Large intestine (tissue), 12 donors: Measurements from ENCODE around the gene SFI1. TPM values are rescaled to one million over a fixed set of nuclear protein-coding genes. Genes with fewer than 3 reads are reported as not detected.

Source experiments
- DNase-seq, 2 donors: peaks; one replicate each; pipeline versions ENCODE4 v3.0.0 to v3.0.0-alpha.2; 2013
- H3K27ac ChIP-seq: one replicate; pipeline ENCODE4 v1.5.1; 2013; ENCODE audit warnings: low read length
- H3K27me3 ChIP-seq: 2 replicates; pipeline ENCODE4 v1.6.1; 2013; ENCODE audit warnings: low read length; ENCODE audit not compliant: control insufficient read depth, insufficient read depth
- H3K36me3 ChIP-seq: 2 replicates; pipeline ENCODE4 v1.6.1; 2013; ENCODE audit warnings: low read length; ENCODE audit not compliant: control insufficient read depth, insufficient read depth
- H3K4me1 ChIP-seq: one replicate; pipeline ENCODE4 v1.6.1; 2013; ENCODE audit warnings: low read length; ENCODE audit not compliant: control insufficient read depth, insufficient read depth
- H3K4me3 ChIP-seq: one replicate; pipeline ENCODE4 v1.5.1; 2013; ENCODE audit warnings: low read length
- H3K9me3 ChIP-seq: one replicate; pipeline ENCODE4 v1.6.1; 2013; ENCODE audit warnings: mild to moderate bottlenecking, low read depth, low read length, moderate library complexity; ENCODE audit not compliant: control insufficient read depth
- WGBS: methylation state at CpG from one replicate; pipeline ENCODE4 v1.1.5; 2013; ENCODE audit warnings: low lambda C conversion rate; ENCODE audit not compliant: insufficient coverage; 5-methylcytosine and 5-hydroxymethylcytosine counted together
- long read RNA-seq, 11 donors: transcript quantifications; one replicate each; lab custom pipeline, GENCODE V29; 2026
- polyA plus RNA-seq: library from polyadenylated mRNA; unstranded; fragments of 120-200 nt; gene quantifications from one replicate; pipeline ENCODE4 v1.2.1, GENCODE V29; 2013

Gene SFI1
- polyA plus RNA-seq, result 83.1 TPM
- long read RNA-seq, donor 1, partial matches to known transcripts, result 48 of 50 reads
- long read RNA-seq, donor 1, other reads (novel, unspliced or antisense), result 0 of 50 reads
- long read RNA-seq, donor 2, transcript SFI1-221 (6 exons, 1,485 nt), result major isoform, 5 of 110 reads
- long read RNA-seq, donor 2, partial matches to known transcripts, result 102 of 110 reads
- long read RNA-seq, donor 2, other reads (novel, unspliced or antisense), result 0 of 110 reads
- long read RNA-seq, donor 3, full-length matches to known transcripts, result 9 of 216 reads
- long read RNA-seq, donor 3, partial matches to known transcripts, result 194 of 216 reads
- long read RNA-seq, donor 3, other reads (novel, unspliced or antisense), result 13 of 216 reads
- long read RNA-seq, donor 4, partial matches to known transcripts, result 0 of 2 reads
- long read RNA-seq, donor 4, other reads (novel, unspliced or antisense), result 0 of 2 reads
- long read RNA-seq, donor 5, partial matches to known transcripts, result 8 of 11 reads
- long read RNA-seq, donor 5, other reads (novel, unspliced or antisense), result 0 of 11 reads
- long read RNA-seq, donor 6, transcript SFI1-201 (5 exons, 1,453 nt), result major isoform, 9 of 23 reads
- long read RNA-seq, donor 6, partial matches to known transcripts, result 10 of 23 reads
- long read RNA-seq, donor 6, other reads (novel, unspliced or antisense), result 0 of 23 reads
- long read RNA-seq, donor 7, transcript SFI1-201 (5 exons, 1,453 nt), result major isoform, 5 of 5 reads
- long read RNA-seq, donor 7, partial matches to known transcripts, result 0 of 5 reads
- long read RNA-seq, donor 7, other reads (novel, unspliced or antisense), result 0 of 5 reads
- long read RNA-seq, donor 8, partial matches to known transcripts, result 11 of 35 reads
- long read RNA-seq, donor 8, other reads (novel, unspliced or antisense), result 15 of 35 reads
- long read RNA-seq, donor 9, transcript SFI1-201 (5 exons, 1,453 nt), result major isoform, 5 of 31 reads
- long read RNA-seq, donor 9, partial matches to known transcripts, result 12 of 31 reads
- long read RNA-seq, donor 9, other reads (novel, unspliced or antisense), result 11 of 31 reads
- long read RNA-seq, donor 10, full-length matches to known transcripts, result 10 of 32 reads
- long read RNA-seq, donor 10, partial matches to known transcripts, result 11 of 32 reads
- long read RNA-seq, donor 10, other reads (novel, unspliced or antisense), result 11 of 32 reads
- long read RNA-seq, donor 11, partial matches to known transcripts, result 5 of 9 reads
- long read RNA-seq, donor 11, other reads (novel, unspliced or antisense), result 0 of 9 reads

- WGBS, result no CpG with 5 or more reads among the region's 70 CpGs
- peak; percentile 88 to 94 for DNase-seq
- peaks cover 5% of the 10 kb centered on the region for H3K4me1 ChIP-seq
Measured at GRCh38 chr22:31496007-31496734, at the start of gene SFI1. TSS of gene SFI1 (plus strand) at chr22:31496536. CDS start at chr22:31508285, 11,749 bp downstream.

GRCh38 chr22:31446767-31447166 lies 49.6 kb upstream of the SFI1 start:
- H3K9me3 ChIP-seq, result no peaks in the 10 kb centered on the region
- peaks cover 63% of the 10 kb centered on the region for H3K36me3 ChIP-seq
- no peaks in the 10 kb centered on the region for H3K4me1 ChIP-seq
- DNase-seq, result no peak
- no peaks in the 10 kb centered on the region for H3K27me3 ChIP-seq
- 100% methylated on average over 2 of the region's 2 CpGs for WGBS
- H3K27ac ChIP-seq, result no peak overlapping the region
- H3K4me3 ChIP-seq, result no peak overlapping the region

More at GRCh38 chr22:31496007-31496734, at the start of gene SFI1:
- no peaks in the 10 kb centered on the region for H3K36me3 ChIP-seq
- no peaks in the 10 kb centered on the region for H3K27me3 ChIP-seq
- peak within 1 kb of the TSS; percentile 82 for H3K4me3 ChIP-seq
- peak within 1 kb of the TSS; percentile 96 for H3K27ac ChIP-seq
- H3K9me3 ChIP-seq, result no peaks in the 10 kb centered on the region

DNA sequence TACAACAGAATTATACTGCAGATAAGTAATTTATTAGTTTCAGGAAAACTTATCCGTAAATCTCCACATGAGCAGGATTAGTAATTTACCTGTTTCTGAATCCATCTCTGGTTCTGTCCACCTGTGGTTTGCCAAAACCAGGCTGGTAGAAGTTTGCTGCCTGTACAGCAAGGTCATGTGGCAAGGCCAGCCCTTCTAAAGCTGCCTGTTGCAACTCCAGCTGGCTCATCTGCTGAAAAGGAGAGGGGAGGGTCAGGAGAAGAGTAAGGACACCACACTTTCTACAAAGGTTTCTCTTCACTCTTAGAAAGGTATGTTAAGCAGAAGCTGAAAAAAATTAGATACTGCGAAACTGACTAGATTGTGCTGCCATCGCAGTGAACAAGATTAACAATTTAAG lies 49.0 kb upstream of the SFI1 start:
- WGBS, result no CpG with 5 or more reads among the region's 3 CpGs
- H3K4me1 ChIP-seq, result no peaks in the 10 kb centered on the region
- H3K27me3 ChIP-seq, result no peaks in the 10 kb centered on the region
- H3K9me3 ChIP-seq, result no peaks in the 10 kb centered on the region
- no peak for DNase-seq
- no peak overlapping the region for H3K27ac ChIP-seq
- peaks cover 59% of the 10 kb centered on the region for H3K36me3 ChIP-seq
- H3K4me3 ChIP-seq, result no peak overlapping the region

DNA sequence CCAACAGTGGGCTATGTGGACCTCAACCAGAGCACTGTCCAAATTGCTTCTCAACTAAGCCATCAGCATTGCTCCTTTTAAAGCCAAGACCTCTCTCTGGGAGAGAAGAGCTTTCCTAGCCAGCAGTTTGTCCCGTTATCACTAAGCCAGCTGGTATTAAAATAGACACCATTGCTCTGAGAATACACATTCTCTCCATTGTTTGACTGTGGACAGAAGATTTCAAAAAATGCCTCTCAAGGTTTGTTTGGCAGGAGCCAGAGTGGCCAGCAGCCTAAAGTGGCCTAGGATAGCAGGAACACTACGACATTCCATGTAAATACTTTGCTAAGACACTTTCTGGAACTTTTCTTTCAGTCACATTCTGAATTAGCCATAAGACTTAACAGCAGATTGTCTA lies 48.0 kb upstream of the SFI1 start:
- Histone ChIP-seq H3K36me3 (peaks cover 60% of the 10 kb centered on the region), H3K27ac (no peak overlapping the region), H3K4me3 (no peak overlapping the region), H3K4me1 (no peaks in the 10 kb centered on the region), H3K27me3 (no peaks in the 10 kb centered on the region), H3K9me3 (no peaks in the 10 kb centered on the region)
- no CpG with 5 or more reads among the region's 2 CpGs for WGBS
- no peak for DNase-seq

GRCh38 chr22:31449506-31449905 lies 46.8 kb upstream of the SFI1 start:
- H3K27me3 ChIP-seq, result no peaks in the 10 kb centered on the region
- H3K4me1 ChIP-seq, result no peaks in the 10 kb centered on the region
- peaks cover 56% of the 10 kb centered on the region for H3K36me3 ChIP-seq
- no peak overlapping the region for H3K4me3 ChIP-seq
- no peak for DNase-seq
- WGBS, result no CpG with 5 or more reads among the region's 4 CpGs
- no peaks in the 10 kb centered on the region for H3K9me3 ChIP-seq
- H3K27ac ChIP-seq, result no peak overlapping the region

DNA sequence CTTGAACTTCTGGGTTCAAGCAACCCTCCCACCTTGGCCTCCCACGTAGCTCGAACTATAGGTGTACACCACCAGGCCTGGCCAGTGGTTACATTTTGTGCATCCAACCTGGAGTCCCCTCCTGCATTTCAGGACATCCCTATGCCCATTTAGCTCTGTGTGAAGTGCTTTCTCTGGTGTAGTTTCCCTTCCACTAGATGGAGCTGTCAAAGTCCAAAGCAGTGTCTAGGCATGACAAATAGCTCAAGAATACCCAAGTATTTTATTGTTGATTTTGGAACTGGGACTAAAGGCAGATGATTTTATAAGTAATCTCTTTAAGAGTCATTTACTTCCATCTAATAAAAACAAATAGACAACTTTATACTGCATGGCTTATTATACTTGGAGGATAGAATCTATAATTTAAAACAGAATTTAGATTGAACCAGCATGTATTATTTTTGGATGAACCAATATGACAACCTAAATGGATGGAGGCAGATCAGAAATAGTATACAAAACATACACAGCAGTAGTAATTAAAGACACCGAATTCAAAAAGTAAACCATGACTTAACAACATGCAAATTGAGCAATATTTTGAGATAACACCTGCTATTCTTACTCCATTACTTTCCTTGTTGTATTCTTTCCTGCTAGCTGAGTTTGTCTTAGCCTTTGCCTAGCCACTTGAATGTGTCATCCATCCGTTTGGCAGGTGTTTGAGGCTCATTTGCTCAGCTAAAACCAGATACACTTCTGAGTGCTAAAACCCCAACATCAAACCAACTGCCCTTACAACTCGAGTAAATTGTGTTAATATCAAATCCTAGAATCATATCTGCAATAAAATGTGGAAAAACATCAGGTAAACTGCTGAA lies 44.4 kb upstream of the SFI1 start:
- H3K27me3 ChIP-seq, result no peaks in the 10 kb centered on the region
- no peaks in the 10 kb centered on the region for H3K4me1 ChIP-seq
- H3K4me3 ChIP-seq, result no peak overlapping the region
- peaks cover 55% of the 10 kb centered on the region for H3K36me3 ChIP-seq
- no peak overlapping the region for H3K27ac ChIP-seq
- peak in 1 of 2 donors; percentile 27 for DNase-seq
- H3K9me3 ChIP-seq, result no peaks in the 10 kb centered on the region
- WGBS, result 60% methylated on average over 1 of the region's 5 CpGs

GRCh38 chr22:31461699-31462098 lies 34.6 kb upstream of the SFI1 start:
- Histone ChIP-seq H3K4me3 (no peak overlapping the region), H3K36me3 (peaks cover 61% of the 10 kb centered on the region), H3K27ac (no peak overlapping the region), H3K27me3 (no peaks in the 10 kb centered on the region), H3K9me3 (no peaks in the 10 kb centered on the region), H3K4me1 (no peaks in the 10 kb centered on the region)
- no CpG with 5 or more reads among the region's 3 CpGs for WGBS
- DNase-seq, result no peak

DNA sequence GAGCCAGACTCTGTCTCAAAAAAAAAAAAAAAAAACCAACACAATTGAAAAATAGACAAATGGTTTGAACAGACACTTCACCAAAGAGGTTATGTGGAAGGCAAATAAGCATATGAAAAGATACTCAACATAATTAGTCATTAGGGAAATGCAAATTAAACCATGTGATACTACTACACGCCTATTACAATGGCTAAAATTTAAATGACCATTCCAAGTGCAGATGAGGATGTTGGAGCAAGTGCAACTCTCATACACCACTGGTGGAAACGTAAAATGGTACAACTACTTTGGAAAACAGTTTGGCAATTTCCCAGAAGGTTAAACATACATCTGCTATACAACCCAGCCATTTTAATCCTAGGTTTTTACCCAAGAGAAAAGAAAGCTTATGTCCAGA lies 31.0 kb upstream of the SFI1 start:
- Histone ChIP-seq H3K27me3 (no peaks in the 10 kb centered on the region), H3K27ac (no peak overlapping the region), H3K4me3 (no peak overlapping the region), H3K36me3 (peaks cover 56% of the 10 kb centered on the region), H3K4me1 (no peaks in the 10 kb centered on the region), H3K9me3 (no peaks in the 10 kb centered on the region)
- WGBS, result no CpG with 5 or more reads among the region's 2 CpGs
- no peak for DNase-seq

GRCh38 chr22:31474743-31475142 lies 21.6 kb upstream of the SFI1 start:
- WGBS, result no CpG with 5 or more reads among the region's 2 CpGs
- Histone ChIP-seq H3K4me3 (no peak overlapping the region), H3K36me3 (peaks cover 37% of the 10 kb centered on the region), H3K27ac (no peak overlapping the region), H3K9me3 (no peaks in the 10 kb centered on the region), H3K27me3 (no peaks in the 10 kb centered on the region), H3K4me1 (no peaks in the 10 kb centered on the region)
- DNase-seq, result no peak
